ENCODE results near the gene NAB2.

The NAB2 gene

DNA sequence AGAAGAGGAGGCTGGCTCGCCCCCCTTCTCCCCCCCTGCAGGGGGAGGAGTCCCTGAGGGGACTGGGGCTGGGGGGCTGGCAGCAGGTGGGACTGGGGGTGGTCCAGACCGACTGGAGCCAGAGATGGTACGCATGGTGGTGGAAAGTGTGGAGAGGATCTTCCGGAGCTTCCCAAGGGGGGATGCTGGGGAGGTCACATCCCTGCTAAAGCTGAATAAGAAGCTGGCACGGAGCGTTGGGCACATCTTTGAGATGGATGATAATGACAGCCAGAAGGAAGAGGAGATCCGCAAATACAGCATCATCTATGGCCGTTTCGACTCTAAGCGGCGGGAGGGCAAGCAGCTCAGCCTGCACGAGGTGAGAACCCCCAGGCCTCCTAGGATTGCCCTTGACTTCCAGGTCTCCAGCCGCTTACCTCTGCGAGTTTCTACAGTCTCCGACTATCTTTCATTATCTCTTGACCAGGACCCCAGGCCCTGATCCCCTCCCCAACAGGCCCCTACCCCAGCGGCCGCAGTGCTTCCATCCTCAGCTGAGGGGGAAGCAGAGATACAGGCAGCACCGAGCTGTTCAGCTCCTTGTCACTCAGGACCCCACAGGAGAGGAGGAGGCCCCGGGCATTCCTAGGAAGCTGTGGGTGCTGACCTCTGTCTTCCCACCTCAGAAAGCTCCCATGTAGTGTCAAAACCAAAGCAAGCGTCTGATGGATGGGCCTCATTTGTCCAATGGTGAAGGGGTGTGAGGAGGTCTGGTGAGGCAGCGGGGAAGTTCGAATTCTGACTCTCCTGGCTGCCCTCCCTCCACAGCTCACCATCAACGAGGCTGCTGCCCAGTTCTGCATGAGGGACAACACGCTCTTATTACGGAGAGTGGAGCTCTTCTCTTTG lies 3.0 kb downstream of the NAB2 start:
- DNase-seq (ENCODE audit: low read depth), result no peak
- no peak for TF ChIP-seq CTCF (IDR thresholded peaks at IDR 0.05; ENCODE audit: low read depth, low read length, missing control alignments)
- H3K4me3 ChIP-seq (ENCODE audit: low read depth, low read length), result no peak overlapping the region

- DNase-seq (ENCODE audit: low read depth), result no peak
- H3K4me3 ChIP-seq (ENCODE audit: low read depth, low read length), result no peak overlapping the region
- no peak for TF ChIP-seq CTCF (IDR thresholded peaks at IDR 0.05; ENCODE audit: low read depth, low read length, missing control alignments)
Measured at GRCh38 chr12:57092529-57092862, 3.6 kb downstream of the NAB2 start.

DNA sequence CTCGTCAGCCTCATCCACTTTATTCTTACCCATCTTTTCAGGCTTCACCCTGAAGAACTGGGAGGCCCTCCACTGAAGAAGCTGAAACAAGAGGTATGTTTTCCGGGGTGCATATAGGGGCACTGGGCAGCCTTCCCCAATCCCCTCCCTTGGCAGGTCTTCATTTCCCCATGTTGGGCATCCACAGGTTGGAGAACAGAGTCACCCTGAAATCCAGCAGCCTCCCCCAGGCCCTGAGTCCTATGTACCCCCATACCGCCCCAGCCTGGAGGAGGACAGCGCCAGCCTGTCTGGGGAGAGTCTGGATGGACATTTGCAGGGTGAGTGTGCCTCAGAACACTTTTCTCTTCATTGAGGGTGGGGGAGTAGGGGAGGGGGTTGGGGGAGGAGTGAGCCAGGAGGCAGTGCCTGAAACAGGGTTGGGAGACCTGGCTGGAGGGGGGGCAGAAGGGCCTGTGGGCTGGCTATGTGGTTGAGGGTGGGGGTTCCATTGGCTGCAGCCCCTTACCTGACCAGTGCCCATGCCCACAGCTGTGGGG lies 4.0 kb downstream of the NAB2 start:
- 0 out of 2 replicates have a peak overlapping the region, but pooled peaks have one; percentile 27 for H3K4me3 ChIP-seq (ENCODE audit: low read depth, low read length)
- no peak for TF ChIP-seq CTCF (IDR thresholded peaks at IDR 0.05; ENCODE audit: low read depth, low read length, missing control alignments)
- no peak for DNase-seq (ENCODE audit: low read depth)

DNA sequence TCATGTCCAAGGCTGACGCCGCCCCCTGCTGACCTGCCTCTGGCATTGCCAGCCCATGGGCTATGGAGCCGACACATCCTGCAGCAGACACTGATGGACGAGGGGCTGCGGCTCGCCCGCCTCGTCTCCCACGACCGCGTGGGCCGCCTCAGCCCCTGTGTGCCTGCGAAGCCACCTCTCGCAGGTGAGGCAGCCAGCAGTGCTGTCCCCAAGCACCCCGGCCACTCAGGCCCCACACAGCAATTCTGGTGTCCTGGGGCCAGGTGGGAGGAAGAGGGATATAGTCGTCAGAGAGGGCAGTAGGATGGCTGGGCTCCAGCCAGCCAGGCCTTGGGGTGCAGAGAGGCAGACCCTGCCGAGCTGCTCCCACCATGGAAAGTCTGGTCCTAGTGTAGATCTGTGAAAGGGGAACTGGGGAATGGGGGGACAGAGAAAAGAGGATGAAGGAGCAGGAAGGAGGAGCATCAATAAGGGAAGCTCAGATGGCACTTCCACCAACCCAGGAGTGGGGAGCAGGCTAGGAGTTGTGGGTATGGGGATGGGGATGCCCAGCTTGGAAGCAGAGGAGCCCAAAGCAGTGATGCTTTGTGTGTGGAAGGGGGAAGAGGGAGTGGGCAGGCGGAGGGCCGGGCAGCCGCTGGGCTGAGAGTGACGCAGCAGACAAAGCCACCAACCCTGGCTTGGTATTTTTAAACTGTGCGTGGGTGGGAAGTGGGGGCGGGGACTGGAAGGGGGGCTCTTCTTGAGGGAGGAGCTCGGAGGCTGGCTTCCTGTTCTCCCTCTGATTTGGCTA lies 4.7 kb downstream of the NAB2 start:
- peak; percentile 78 for TF ChIP-seq CTCF (IDR thresholded peaks at IDR 0.05; ENCODE audit: low read depth, low read length, missing control alignments)
- DNase-seq (ENCODE audit: low read depth), result no peak
- H3K4me3 ChIP-seq (ENCODE audit: low read depth, low read length), result peak overlapping the region; percentile 27

- no peak for DNase-seq (ENCODE audit: low read depth)
- no peak for TF ChIP-seq CTCF (IDR thresholded peaks at IDR 0.05; ENCODE audit: low read depth, low read length, missing control alignments)
- H3K4me3 ChIP-seq (ENCODE audit: low read depth, low read length), result no peak overlapping the region; the same call in 1 of the 2 replicates
Measured at GRCh38 chr12:57094208-57095160, 5.6 kb downstream of the NAB2 start.

GRCh38 chr12:57095440-57095839 lies 6.5 kb downstream of the NAB2 start:
- no peak for TF ChIP-seq CTCF (IDR thresholded peaks at IDR 0.05; ENCODE audit: low read depth, low read length, missing control alignments)
- H3K4me3 ChIP-seq (ENCODE audit: low read depth, low read length), result no peak overlapping the region
- no peak for DNase-seq (ENCODE audit: low read depth)
